WTC11 (cell line): ENCODE measurements around the gene NEMP2. TPM values are rescaled to one million over a fixed set of nuclear protein-coding genes. Genes with fewer than 3 reads are reported as not detected.

ENCODE experiments used
- ATAC-seq: fragments of 200-7000 bp; cut with Tn5 transposase; 2 replicates; pipeline ENCODE4 v1.10.0; 2021; ENCODE audit warnings: mild to moderate bottlenecking, moderate library complexity
- CTCF ChIA-PET: fragments of 300-600 bp; sonication (Branson Sonifier 250); formaldehyde crosslinking; loops from one replicate; lab custom pipeline; 2021; ENCODE audit warnings: antibody characterized with exemption; lab: Charles Lee
- POLR2A ChIA-PET: fragments of 350-600 bp; sonication (Branson Sonifier 250); formaldehyde crosslinking; loops from one replicate; lab custom pipeline; 2021; ENCODE audit warnings: antibody characterized with exemption; lab: Charles Lee
- DNase-seq: peaks from one replicate; pipeline ENCODE4 v3.0.0; 2021; ENCODE audit warnings: low spot score
- H3K27ac Mint-ChIP-seq: 2 replicates; pipeline ENCODE4 v1.8.0; 2021; ENCODE audit warnings: mixed read lengths
- H3K27me3 Mint-ChIP-seq: 2 replicates; pipeline ENCODE4 v1.8.0; 2021; ENCODE audit warnings: low read depth, mild to moderate bottlenecking, moderate library complexity, mixed read lengths
- H3K36me3 Mint-ChIP-seq: 2 replicates; pipeline ENCODE4 v1.8.0; 2021; ENCODE audit warnings: mixed read lengths
- H3K4me1 Mint-ChIP-seq: 2 replicates; pipeline ENCODE4 v1.8.0; 2022; ENCODE audit warnings: mixed read lengths
- H3K4me3 Mint-ChIP-seq: 2 replicates; pipeline ENCODE4 v1.8.0; 2021; ENCODE audit warnings: mild to moderate bottlenecking, moderate library complexity, mixed read lengths
- H3K9me3 Mint-ChIP-seq: 2 replicates; pipeline ENCODE4 v1.8.0; 2021; ENCODE audit warnings: mixed read lengths
- CREM ChIP-seq: sonication (generic); formaldehyde crosslinking; IDR thresholded peaks from 2 replicates; pipeline ENCODE4 v1.8.1; 2022; ENCODE audit warnings: mild to moderate bottlenecking, missing genetic modification reagents, moderate library complexity
- FOXJ3 ChIP-seq: sonication (generic); formaldehyde crosslinking; IDR thresholded peaks from 2 replicates; pipeline ENCODE4 v1.9.0; 2021; ENCODE audit warnings: missing genetic modification reagents, mild to moderate bottlenecking, borderline replicate concordance
- HMGA2 ChIP-seq: fragments of 250-450 bp; sonication (Bioruptor Pico); IDR thresholded peaks from 2 replicates; pipeline ENCODE4 v1.4.0; 2021; ENCODE audit warnings: mild to moderate bottlenecking, moderate library complexity
- MLX ChIP-seq: sonication (generic); formaldehyde crosslinking; IDR thresholded peaks from 2 replicates; pipeline ENCODE4 v1.8.1; 2023; ENCODE audit warnings: mild to moderate bottlenecking, missing genetic modification reagents, moderate library complexity
- NFATC4 ChIP-seq: fragments of 250-450 bp; sonication (Bioruptor Pico); IDR thresholded peaks from 2 replicates; pipeline ENCODE4 v1.9.0; 2021; ENCODE audit warnings: mild to moderate bottlenecking
- NR3C1 ChIP-seq: sonication (generic); formaldehyde crosslinking; conservative IDR thresholded peaks from 2 replicates; pipeline ENCODE4 v1.8.1; 2023; ENCODE audit warnings: low read depth, mild to moderate bottlenecking, missing genetic modification reagents
- PREB ChIP-seq: sonication (generic); formaldehyde crosslinking; IDR thresholded peaks from 2 replicates; pipeline ENCODE4 v1.8.1; 2022; ENCODE audit warnings: mild to moderate bottlenecking, missing genetic modification reagents, moderate library complexity, borderline replicate concordance
- SMAD3 ChIP-seq: sonication (generic); formaldehyde crosslinking; IDR thresholded peaks from 2 replicates; pipeline ENCODE4 v1.8.0; 2022; ENCODE audit warnings: missing genetic modification reagents, mild to moderate bottlenecking, borderline replicate concordance
- TCF7 ChIP-seq: sonication (generic); formaldehyde crosslinking; IDR thresholded peaks from 2 replicates; pipeline ENCODE4 v1.8.0; 2022; ENCODE audit warnings: mild to moderate bottlenecking, low read depth, missing genetic modification reagents, moderate library complexity
- TEAD4 ChIP-seq: sonication (generic); formaldehyde crosslinking; IDR thresholded peaks from 2 replicates; pipeline ENCODE4 v1.8.0; 2022; ENCODE audit warnings: mild to moderate bottlenecking, missing genetic modification reagents
- TP53 ChIP-seq: sonication (generic); formaldehyde crosslinking; IDR thresholded peaks from 2 replicates; pipeline ENCODE4 v1.8.1; 2023; ENCODE audit warnings: mild to moderate bottlenecking, missing genetic modification reagents
- ZNF121 ChIP-seq: sonication (generic); formaldehyde crosslinking; IDR thresholded peaks from 2 replicates; pipeline ENCODE4 v1.8.0; 2023; ENCODE audit warnings: missing genetic modification reagents
- ZNF416 ChIP-seq: fragments of 250-450 bp; sonication (Bioruptor Pico); IDR thresholded peaks from 2 replicates; pipeline ENCODE4 v1.9.0; 2021; ENCODE audit warnings: mild to moderate bottlenecking, inconsistent platforms
- ZNF423 ChIP-seq: fragments of 250-450 bp; sonication (Bioruptor Pico); IDR thresholded peaks from 2 replicates; pipeline ENCODE4 v2.1.2; 2022; ENCODE audit warnings: mild to moderate bottlenecking, moderate library complexity
- total RNA-seq: library from RNA; stranded (reverse); gene quantifications from 3 replicates; pipeline ENCODE4 v1.2.3, GENCODE V29; 2021
- TF ChIP-seq, protein P1 (sequence below): fragments of 250-450 bp; sonication (Bioruptor Pico); IDR thresholded peaks from 2 replicates; pipeline ENCODE4 v2.1.2; 2022; ENCODE audit warnings: mild to moderate bottlenecking, moderate library complexity
- TF ChIP-seq, protein P2 (sequence below): sonication (generic); formaldehyde crosslinking; IDR thresholded peaks from 2 replicates; pipeline ENCODE4 v1.8.1; 2023; ENCODE audit warnings: mild to moderate bottlenecking, missing genetic modification reagents, borderline replicate concordance
- TF ChIP-seq, protein P3 (sequence below): sonication (generic); formaldehyde crosslinking; IDR thresholded peaks from 2 replicates; pipeline ENCODE4 v1.8.0; 2022; ENCODE audit warnings: mild to moderate bottlenecking, missing genetic modification reagents
- TF ChIP-seq, protein P4 (sequence below): fragments of 250-450 bp; sonication (Bioruptor Pico); IDR thresholded peaks from 2 replicates; pipeline ENCODE4 v1.9.0; 2021; ENCODE audit warnings: mild to moderate bottlenecking
- TF ChIP-seq, protein P5 (sequence below): sonication (generic); formaldehyde crosslinking; conservative IDR thresholded peaks from 2 replicates; pipeline ENCODE4 v1.8.1; 2022; ENCODE audit warnings: mild to moderate bottlenecking, missing genetic modification reagents

Gene NEMP2
- total RNA-seq, 1 experiment from 2014 or later = 7.2 TPM

DNA sequence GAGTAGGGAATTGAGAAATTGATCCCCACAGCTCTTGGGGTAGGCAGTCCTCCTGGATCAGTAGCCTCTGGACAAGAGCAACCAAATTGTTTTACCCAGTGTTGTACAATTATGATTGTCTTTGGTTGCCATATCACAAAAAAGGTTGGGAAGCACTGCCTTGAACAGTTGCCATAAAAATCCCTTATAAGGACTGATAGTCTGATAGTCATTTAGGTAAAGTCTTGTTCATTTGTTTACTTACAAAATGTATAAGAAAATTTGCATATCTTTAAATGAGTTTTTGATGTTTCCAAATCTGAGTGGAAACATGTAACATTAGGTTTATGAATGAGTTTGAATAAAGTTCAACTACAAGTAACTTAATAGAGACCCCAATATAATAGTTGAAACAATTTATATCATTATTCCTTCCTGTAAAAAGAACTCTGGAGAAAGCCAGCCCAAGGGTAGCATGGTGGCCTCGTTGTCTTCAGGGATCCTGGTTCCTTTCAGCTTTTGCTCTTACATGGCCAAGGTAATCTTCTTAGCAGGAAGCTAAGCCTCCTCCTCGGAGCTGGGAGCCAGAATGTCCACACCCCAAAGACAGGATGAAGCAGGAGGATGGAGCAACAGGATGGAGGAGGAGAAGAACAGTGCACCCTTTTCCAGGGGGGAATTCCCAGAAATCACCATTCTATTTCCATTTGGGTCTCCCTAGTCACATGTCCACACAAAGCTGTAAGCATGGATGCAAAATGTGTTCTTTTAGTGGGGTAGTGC lies 35.7 kb upstream of the NEMP2 start (continued):
- TF ChIP-seq CREM (CRISPR knock-in tag) (no peak), PREB (no peak), TP53 (CRISPR knock-in tag) (no peak), ZNF121 (CRISPR knock-in tag) (no peak), ZNF416 (no peak)

- ATAC-seq (no peak), DNase-seq (no peak)
- H3K27ac Mint-ChIP-seq = no peak overlapping the region
- H3K27me3 Mint-ChIP-seq = no peaks in the 10 kb centered on the region
- ChIA-PET POLR2A (no interaction called here), CTCF (no interaction called here)
- peaks cover 7% of the 10 kb centered on the region for H3K36me3 Mint-ChIP-seq
- TF ChIP-seq HMGA2 (CRISPR knock-in tag) (no peak), TEAD4 (no peak), MLX (CRISPR knock-in tag) (no peak), SMAD3 (CRISPR knock-in tag) (no peak), ZNF423 (no peak), FOXJ3 (CRISPR knock-in tag) (no peak), TCF7 (no peak), NR3C1 (CRISPR knock-in tag) (no peak), NFATC4 (no peak), ZNF416 (no peak)
- TF ChIP-seq, protein P1, sequence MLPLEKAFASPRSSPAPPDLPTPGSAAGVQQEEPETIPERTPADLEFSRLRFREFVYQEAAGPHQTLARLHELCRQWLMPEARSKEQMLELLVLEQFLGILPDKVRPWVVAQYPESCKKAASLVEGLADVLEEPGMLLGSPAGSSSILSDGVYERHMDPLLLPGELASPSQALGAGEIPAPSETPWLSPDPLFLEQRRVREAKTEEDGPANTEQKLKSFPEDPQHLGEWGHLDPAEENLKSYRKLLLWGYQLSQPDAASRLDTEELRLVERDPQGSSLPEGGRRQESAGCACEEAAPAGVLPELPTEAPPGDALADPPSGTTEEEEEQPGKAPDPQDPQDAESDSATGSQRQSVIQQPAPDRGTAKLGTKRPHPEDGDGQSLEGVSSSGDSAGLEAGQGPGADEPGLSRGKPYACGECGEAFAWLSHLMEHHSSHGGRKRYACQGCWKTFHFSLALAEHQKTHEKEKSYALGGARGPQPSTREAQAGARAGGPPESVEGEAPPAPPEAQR (CRISPR knock-in tag) = no peak
- TF ChIP-seq, protein P2, sequence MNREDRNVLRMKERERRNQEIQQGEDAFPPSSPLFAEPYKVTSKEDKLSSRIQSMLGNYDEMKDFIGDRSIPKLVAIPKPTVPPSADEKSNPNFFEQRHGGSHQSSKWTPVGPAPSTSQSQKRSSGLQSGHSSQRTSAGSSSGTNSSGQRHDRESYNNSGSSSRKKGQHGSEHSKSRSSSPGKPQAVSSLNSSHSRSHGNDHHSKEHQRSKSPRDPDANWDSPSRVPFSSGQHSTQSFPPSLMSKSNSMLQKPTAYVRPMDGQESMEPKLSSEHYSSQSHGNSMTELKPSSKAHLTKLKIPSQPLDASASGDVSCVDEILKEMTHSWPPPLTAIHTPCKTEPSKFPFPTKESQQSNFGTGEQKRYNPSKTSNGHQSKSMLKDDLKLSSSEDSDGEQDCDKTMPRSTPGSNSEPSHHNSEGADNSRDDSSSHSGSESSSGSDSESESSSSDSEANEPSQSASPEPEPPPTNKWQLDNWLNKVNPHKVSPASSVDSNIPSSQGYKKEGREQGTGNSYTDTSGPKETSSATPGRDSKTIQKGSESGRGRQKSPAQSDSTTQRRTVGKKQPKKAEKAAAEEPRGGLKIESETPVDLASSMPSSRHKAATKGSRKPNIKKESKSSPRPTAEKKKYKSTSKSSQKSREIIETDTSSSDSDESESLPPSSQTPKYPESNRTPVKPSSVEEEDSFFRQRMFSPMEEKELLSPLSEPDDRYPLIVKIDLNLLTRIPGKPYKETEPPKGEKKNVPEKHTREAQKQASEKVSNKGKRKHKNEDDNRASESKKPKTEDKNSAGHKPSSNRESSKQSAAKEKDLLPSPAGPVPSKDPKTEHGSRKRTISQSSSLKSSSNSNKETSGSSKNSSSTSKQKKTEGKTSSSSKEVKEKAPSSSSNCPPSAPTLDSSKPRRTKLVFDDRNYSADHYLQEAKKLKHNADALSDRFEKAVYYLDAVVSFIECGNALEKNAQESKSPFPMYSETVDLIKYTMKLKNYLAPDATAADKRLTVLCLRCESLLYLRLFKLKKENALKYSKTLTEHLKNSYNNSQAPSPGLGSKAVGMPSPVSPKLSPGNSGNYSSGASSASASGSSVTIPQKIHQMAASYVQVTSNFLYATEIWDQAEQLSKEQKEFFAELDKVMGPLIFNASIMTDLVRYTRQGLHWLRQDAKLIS = no peak
- TF ChIP-seq, protein P3, sequence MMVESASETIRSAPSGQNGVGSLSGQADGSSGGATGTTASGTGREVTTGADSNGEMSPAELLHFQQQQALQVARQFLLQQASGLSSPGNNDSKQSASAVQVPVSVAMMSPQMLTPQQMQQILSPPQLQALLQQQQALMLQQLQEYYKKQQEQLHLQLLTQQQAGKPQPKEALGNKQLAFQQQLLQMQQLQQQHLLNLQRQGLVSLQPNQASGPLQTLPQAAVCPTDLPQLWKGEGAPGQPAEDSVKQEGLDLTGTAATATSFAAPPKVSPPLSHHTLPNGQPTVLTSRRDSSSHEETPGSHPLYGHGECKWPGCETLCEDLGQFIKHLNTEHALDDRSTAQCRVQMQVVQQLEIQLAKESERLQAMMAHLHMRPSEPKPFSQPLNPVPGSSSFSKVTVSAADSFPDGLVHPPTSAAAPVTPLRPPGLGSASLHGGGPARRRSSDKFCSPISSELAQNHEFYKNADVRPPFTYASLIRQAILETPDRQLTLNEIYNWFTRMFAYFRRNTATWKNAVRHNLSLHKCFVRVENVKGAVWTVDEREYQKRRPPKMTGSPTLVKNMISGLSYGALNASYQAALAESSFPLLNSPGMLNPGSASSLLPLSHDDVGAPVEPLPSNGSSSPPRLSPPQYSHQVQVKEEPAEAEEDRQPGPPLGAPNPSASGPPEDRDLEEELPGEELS (CRISPR knock-in tag) = no peak
- TF ChIP-seq, protein P4, sequence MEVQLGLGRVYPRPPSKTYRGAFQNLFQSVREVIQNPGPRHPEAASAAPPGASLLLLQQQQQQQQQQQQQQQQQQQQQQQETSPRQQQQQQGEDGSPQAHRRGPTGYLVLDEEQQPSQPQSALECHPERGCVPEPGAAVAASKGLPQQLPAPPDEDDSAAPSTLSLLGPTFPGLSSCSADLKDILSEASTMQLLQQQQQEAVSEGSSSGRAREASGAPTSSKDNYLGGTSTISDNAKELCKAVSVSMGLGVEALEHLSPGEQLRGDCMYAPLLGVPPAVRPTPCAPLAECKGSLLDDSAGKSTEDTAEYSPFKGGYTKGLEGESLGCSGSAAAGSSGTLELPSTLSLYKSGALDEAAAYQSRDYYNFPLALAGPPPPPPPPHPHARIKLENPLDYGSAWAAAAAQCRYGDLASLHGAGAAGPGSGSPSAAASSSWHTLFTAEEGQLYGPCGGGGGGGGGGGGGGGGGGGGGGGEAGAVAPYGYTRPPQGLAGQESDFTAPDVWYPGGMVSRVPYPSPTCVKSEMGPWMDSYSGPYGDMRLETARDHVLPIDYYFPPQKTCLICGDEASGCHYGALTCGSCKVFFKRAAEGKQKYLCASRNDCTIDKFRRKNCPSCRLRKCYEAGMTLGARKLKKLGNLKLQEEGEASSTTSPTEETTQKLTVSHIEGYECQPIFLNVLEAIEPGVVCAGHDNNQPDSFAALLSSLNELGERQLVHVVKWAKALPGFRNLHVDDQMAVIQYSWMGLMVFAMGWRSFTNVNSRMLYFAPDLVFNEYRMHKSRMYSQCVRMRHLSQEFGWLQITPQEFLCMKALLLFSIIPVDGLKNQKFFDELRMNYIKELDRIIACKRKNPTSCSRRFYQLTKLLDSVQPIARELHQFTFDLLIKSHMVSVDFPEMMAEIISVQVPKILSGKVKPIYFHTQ (CRISPR knock-in tag) = no peak
- TF ChIP-seq, protein P5, sequence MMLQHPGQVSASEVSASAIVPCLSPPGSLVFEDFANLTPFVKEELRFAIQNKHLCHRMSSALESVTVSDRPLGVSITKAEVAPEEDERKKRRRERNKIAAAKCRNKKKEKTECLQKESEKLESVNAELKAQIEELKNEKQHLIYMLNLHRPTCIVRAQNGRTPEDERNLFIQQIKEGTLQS (CRISPR knock-in tag) = no peak
- H3K4me3 Mint-ChIP-seq = no peak overlapping the region
- H3K9me3 Mint-ChIP-seq = peaks cover 14% of the 10 kb centered on the region
- peaks cover 12% of the 10 kb centered on the region for H3K4me1 Mint-ChIP-seq
Observed at GRCh38 chr2:190564838-190565237, 30.3 kb upstream of the NEMP2 start.
